Kidney epithelial cell (primary cell): ENCODE measurements around the gene TOP2A. TPM values are rescaled to one million over a fixed set of nuclear protein-coding genes. Genes with fewer than 3 reads are reported as not detected.
A peak's percentile ranks its signal among the peaks of the same experiment; 100 is the strongest.

Source experiments
- DNase-seq: peaks from one replicate; pipeline ENCODE4 v3.0.0-alpha.2; 2010; ENCODE audit warnings: low read depth
- H3K27me3 ChIP-seq: 2 replicates; pipeline ENCODE4 v1.6.0; 2011; ENCODE audit warnings: low read length; ENCODE audit not compliant: control insufficient read depth, insufficient read depth
- H3K36me3 ChIP-seq: 2 replicates; pipeline ENCODE4 v1.5.1; 2011; ENCODE audit warnings: low read length; ENCODE audit not compliant: control insufficient read depth, insufficient read depth
- H3K4me3 ChIP-seq: 2 replicates; pipeline ENCODE4 v1.5.1; 2011; ENCODE audit warnings: low read depth, mild to moderate bottlenecking, control low read depth, low read length
- total RNA-seq: library from RNA; depleted of rRNA; stranded (reverse); fragments of >200 nt; gene quantifications from 2 replicates; pipeline ENCODE4 v1.2.3, GENCODE V29; 2015
- TF ChIP-seq, protein P1 (sequence below): IDR thresholded peaks from 2 replicates; pipeline ENCODE4 v1.5.1; 2011; ENCODE audit warnings: mild to moderate bottlenecking, moderate library complexity, low read length, control low read depth, inconsistent platforms; ENCODE audit not compliant: insufficient read depth, poor library complexity, severe bottlenecking

TOP2A gene, protein sequence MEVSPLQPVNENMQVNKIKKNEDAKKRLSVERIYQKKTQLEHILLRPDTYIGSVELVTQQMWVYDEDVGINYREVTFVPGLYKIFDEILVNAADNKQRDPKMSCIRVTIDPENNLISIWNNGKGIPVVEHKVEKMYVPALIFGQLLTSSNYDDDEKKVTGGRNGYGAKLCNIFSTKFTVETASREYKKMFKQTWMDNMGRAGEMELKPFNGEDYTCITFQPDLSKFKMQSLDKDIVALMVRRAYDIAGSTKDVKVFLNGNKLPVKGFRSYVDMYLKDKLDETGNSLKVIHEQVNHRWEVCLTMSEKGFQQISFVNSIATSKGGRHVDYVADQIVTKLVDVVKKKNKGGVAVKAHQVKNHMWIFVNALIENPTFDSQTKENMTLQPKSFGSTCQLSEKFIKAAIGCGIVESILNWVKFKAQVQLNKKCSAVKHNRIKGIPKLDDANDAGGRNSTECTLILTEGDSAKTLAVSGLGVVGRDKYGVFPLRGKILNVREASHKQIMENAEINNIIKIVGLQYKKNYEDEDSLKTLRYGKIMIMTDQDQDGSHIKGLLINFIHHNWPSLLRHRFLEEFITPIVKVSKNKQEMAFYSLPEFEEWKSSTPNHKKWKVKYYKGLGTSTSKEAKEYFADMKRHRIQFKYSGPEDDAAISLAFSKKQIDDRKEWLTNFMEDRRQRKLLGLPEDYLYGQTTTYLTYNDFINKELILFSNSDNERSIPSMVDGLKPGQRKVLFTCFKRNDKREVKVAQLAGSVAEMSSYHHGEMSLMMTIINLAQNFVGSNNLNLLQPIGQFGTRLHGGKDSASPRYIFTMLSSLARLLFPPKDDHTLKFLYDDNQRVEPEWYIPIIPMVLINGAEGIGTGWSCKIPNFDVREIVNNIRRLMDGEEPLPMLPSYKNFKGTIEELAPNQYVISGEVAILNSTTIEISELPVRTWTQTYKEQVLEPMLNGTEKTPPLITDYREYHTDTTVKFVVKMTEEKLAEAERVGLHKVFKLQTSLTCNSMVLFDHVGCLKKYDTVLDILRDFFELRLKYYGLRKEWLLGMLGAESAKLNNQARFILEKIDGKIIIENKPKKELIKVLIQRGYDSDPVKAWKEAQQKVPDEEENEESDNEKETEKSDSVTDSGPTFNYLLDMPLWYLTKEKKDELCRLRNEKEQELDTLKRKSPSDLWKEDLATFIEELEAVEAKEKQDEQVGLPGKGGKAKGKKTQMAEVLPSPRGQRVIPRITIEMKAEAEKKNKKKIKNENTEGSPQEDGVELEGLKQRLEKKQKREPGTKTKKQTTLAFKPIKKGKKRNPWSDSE (N-terminal part only)
- total RNA-seq, result 14.9 and 17.4 TPM in 2 replicates

DNA sequence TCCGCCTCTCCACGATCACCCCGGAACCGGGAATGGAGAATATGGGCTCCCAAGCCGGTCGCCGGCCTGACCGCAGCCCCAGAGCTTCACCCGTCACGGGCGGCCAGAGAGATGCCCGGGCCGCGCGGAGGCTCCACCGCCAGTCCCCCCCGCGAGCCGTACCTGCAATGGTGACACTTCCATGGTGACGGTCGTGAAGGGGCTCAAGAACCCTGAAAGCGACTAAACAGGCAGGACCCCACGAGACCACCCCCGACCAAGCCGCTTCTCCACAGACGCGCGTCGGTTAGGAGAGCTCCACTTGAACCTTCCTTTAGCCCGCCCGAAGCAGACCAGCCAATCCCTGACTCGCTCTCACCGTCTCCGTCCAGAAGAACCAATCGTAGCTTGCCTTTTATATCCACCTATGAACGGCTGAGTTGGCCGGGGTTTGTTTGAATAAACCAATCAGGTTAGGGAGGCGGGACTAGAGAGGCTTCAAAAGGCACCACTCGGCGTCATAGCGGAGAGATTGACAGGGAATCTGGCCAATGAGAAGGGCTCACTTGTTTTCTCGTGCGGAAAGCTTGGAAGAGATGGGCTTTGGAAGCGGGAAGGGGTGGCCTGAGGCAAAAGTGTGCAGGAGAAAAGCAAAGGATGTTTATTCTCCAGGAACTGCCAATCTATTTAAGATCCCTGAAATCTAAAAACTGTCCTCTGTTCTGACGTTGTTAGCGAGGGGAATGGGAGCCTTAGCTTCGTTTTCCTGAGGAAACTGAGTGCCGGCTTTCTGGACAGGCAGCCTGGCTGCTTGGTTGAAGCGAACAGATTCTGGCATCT lies at the start of gene TOP2A:
TOP2A (minus strand) TSS at position 288 of the 819 bp plus-strand sequence; CDS start at position 183, 105 bp downstream.
- H3K36me3 ChIP-seq, result no peaks in the 10 kb centered on the region
- TF ChIP-seq, protein P1, sequence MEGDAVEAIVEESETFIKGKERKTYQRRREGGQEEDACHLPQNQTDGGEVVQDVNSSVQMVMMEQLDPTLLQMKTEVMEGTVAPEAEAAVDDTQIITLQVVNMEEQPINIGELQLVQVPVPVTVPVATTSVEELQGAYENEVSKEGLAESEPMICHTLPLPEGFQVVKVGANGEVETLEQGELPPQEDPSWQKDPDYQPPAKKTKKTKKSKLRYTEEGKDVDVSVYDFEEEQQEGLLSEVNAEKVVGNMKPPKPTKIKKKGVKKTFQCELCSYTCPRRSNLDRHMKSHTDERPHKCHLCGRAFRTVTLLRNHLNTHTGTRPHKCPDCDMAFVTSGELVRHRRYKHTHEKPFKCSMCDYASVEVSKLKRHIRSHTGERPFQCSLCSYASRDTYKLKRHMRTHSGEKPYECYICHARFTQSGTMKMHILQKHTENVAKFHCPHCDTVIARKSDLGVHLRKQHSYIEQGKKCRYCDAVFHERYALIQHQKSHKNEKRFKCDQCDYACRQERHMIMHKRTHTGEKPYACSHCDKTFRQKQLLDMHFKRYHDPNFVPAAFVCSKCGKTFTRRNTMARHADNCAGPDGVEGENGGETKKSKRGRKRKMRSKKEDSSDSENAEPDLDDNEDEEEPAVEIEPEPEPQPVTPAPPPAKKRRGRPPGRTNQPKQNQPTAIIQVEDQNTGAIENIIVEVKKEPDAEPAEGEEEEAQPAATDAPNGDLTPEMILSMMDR, result no peak
- H3K4me3 ChIP-seq, result peak within 1 kb of the TSS; percentile 88
- no peaks in the 10 kb centered on the region for H3K27me3 ChIP-seq
- peak; percentile 98 for DNase-seq

DNA sequence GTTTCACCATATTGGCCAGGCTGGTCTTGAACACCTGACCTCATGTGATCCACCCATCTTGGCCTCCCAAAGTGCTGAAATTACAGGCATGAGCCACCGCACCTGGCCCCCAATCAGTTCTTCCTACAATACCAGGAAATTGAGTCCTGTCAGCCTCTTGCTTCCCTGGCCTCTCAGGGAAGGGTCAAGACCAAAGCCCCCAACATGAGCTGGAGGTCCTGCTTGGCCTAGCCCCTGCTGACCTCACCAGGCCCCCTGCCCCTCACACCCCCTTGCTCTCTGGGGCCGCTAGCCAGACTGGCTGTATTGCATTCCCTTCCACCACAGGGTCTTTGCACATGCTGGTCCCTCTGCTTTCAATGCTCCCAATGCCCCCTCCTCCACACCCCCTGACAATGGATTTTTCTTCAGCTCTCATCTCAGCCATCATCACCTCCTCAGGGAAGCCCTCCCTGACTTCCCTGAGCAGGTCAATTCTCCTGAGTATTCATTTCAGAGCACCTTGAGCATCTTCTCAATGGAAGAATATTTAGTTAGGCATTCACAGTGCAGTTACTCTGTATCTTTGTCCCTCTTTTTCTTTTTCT lies 49.7 kb upstream of the TOP2A start:
- DNase-seq, result no peak

DNA sequence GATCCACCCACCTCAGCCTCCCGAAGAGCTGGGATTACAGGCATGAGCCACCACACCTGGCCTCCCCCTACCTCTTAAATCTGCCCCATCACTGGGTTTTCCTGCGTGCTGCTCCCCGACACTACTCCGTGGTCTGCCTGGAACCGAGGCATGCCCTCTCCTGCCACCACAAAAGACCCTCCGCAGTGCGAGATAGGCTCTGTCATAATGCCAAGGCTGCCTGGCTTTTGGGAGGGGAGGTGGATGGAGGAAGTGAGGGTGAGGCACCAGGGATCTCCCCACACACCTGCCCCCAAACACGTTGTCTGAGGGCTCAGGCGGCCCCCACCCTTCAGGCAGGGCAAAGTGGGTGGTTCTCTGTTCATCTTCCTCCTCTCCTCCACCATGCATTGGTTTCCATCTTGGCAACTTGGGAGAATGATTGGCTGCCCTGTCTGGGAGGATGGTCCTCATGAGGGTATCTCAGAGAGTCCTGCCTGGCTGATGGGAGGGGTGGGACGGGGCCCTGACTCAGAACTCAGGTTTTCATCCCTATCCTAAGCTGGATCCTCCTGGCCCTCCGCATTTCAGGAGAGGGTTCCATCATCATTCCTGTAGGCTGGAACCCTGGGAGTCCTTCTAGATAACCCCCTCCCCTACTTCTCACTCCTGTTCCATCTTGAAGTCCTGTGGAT lies 48.7 kb upstream of the TOP2A start:
- TF ChIP-seq, protein P1, result no peak
- no peak for DNase-seq
- H3K36me3 ChIP-seq, result no peaks in the 10 kb centered on the region
- H3K27me3 ChIP-seq, result no peaks in the 10 kb centered on the region
- H3K4me3 ChIP-seq, result no peak overlapping the region

More for the DNA sequence above, 49.7 kb upstream of the TOP2A start:
- Histone ChIP-seq H3K27me3 (no peaks in the 10 kb centered on the region), H3K36me3 (no peaks in the 10 kb centered on the region), H3K4me3 (no peak overlapping the region)
- TF ChIP-seq, protein P1, result no peak

DNA sequence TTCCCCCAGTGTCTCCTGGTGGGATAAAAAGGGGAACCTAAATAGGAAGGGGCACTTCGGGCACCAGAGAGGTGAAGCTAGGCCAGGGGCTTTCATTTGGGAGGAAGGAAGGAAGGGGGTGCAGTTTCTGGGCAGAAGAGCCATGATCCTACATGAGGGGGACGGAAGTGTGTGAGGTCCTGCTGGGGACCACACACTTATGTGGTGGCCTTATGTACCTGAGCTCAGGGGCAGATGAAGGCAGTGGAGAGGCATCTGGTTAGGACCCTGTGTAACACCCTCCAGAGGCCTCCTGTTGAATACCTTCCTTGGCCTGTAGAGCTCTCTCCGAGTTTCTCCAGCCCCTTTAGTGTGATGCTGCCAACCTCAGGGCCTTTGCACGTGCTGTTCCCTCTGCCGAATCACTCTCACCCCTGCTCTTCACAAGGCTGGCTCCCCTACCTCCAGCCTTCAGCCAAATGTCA lies 46.7 kb upstream of the TOP2A start:
- TF ChIP-seq, protein P1, result no peak
- DNase-seq, result no peak
- H3K36me3 ChIP-seq, result no peaks in the 10 kb centered on the region
- no peak overlapping the region for H3K4me3 ChIP-seq
- H3K27me3 ChIP-seq, result no peaks in the 10 kb centered on the region
